Activated CD8-positive, alpha-beta memory T cell treated with anti-CD3 and anti-CD28 coated beads, Interleukin-2, amount 50 U/mL, for 24 hours (primary cell): ENCODE data around the gene CTRB2.
"Not testable (repeated sequence)": the region's sequence is repeated elsewhere in the genome, so short reads cannot be mapped to it uniquely, and the experiment has no call there.

Experiments used
- DNase-seq: peaks from one replicate; pipeline ENCODE4 v3.0.0-alpha.2; 2020; ENCODE audit errors: extremely low read depth

The CTRB2 gene

DNA sequence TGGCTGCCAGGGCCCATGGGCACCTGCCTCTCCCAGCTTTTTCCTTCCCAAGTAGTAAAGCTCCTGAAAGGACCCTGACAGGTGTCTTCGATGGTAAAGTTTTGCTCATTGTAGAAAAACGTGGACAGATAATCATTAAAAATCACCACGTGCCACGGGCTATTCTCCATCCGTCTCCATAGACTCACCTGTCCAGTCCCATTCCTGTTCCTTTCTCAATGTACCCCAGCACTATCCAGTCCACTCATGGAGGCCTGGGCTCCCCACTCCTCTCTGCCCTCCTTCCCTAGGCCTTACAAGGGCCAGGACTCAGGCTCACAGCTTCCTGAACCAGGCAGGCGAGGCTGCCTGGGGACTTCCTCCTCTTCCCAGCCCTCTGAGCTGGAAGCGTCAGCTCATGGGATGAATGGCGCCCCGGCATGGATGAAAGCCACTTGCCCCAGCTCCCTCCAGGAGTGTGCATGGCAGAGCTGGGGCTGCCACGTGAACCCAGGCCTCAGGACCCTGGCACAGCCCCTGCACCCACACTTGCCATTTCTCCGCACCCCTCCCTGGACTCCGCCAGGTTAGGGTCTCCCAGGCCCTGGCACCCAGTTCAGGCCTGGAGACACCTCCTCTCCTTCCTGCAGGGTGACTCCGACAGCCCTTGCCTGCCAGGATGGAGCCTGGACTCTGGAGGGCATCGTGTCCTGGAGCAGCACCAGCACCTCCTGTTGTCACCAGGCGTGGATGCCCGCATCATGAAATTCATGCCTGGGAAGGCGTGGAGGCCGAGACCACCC lies 20.6 kb upstream of the CTRB2 start:
- no peak for DNase-seq

DNA sequence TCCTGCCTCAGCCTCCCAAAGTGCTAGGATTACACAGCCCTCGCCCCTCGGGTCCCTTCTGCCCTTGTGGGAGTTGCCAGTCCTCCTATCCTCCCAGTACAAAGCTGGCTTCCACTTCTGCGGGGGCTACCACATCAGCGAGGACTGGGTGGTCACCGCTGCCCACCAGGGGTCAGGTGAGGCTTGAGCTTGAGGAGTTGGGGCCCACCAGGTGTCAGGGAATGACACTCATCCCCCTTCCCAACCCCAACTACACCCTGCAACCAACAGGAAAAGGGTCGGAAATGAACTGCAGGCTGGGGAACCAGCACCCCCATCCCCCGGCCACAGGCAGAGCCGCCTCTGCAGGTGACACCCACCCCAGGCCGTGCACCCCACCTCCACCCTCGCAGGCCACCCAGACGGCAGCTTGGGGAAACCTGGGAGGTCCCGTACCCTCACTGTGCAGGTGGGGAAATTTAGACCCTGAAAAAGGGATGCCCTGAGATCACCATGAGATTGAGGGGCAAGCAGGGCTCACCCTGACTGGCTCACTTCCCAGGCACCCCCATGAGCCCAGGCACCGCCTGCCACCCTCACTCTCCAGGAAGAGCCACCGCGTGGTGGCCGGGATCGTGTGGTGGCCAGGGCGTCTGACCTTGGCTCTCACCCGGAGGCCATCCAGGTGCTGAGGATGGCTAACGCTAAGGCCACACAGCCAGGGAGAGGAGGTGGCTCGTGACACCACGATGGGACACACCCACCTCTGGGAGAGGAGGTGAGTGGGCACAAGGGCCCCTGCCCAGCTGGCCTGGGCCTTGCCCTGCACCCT lies 19.8 kb upstream of the CTRB2 start:
- DNase-seq: no peak

DNA sequence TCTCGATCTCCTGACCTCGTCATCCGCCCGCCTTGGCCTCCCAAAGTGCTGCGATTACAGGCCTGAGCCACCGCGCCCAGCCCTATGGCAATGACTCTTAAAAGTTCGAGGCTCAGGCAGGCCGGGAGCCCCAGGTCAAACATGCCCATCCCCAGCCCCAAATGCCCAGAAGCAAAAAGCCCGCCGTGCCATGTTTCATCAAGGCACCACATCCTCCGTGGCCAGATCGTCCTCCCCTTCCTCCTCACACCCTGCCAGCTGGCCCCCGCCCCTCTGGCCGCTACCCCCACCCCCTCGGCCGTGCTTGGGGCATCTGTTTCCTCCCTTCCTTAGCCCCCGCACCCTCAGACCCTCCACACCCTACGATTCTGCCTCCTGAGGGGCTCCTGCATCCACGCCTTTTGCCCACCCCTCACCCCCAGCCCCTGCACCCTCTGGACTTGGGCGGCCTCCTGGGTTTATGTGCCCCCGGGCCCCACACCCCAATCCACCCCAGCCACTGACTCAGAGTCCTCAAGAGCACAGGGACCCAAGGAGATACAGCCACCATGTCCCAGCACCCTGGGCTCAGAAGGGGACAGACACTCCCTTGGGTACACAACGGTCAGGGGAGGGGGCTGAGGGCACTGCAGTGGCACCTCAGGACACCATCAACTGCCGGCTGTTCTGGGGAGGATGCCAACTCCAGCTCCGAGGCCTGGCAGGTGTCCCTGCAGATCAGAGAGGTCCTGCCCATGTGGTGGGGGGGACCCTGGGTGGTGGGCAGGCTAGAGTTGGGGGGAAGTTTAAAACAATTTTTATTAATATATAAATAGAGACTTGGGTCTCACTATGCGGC lies 18.9 kb upstream of the CTRB2 start:
- DNase-seq: no peak

DNA sequence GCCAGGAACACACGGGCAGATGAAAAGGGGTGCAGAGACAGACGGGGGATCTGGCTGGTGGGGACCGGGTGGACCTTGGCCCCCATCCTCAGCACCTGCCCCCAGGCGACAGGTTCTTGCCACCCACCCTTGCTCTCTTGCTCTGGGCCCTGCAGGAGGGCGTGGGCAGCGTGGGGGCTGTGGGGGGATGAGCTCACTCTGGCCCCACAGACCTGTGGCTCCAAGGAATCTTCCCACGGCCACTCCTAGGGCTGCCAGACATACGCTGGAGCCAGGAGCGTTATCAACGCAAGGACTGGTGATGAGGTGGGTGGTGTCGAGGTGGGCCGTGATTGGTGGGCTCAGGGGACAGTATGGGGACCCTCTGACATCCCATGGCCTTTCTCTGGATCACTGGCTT lies 18.1 kb upstream of the CTRB2 start:
- no peak for DNase-seq

DNA sequence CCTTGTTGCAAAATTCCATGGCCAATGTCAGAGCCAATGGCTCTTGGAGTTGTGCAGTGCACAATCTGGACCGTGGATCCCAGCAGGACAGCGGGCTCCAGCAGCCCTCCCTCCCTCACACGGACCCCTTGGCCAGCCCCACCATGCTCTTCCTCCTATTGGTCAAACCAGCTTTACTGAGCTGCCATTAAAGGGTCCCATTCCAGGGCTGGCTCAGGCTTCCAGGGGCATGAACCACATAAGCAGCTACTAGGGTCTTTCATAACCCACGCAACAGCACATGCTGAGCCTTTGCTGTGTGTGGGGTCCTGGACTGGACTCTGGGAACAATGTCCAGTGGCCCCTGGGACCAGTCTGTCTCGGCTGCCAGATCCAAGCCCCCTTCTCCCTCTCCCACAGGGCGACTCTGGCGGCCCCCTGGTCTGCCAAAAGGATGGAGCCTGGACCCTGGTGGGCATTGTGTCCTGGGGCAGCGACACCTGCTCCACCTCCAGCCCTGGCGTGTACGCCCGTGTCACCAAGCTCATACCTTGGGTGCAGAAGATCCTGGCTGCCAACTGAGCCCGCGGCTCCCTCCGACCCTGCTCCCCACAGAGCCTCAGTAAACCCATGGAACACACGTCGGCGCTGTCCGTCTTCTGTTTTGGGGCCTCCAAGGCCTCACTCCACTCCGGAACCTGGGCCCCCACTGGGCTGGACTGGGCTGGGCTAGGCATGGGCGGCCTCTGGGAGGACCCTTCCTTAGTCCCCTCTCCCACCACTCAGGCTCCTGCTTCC lies 17.5 kb upstream of the CTRB2 start:
- DNase-seq: no peak

DNA sequence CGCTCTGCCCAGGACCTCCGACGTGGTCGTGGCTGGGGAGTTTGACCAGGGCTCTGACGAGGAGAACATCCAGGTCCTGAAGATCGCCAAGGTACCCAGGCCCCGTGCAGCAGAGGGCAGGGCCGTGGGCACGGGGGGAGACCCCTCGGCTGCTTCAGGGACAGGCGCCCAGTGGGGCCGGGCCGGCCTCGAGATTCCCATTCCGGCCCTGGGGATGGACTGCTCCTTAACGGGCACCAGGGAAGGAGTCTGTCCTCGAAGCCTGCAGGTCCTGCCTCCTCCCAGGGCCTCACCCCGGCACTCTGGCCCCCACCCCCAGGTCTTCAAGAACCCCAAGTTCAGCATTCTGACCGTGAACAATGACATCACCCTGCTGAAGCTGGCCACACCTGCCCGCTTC lies 16.2 kb upstream of the CTRB2 start:
- DNase-seq: not testable (repeated sequence)

DNA sequence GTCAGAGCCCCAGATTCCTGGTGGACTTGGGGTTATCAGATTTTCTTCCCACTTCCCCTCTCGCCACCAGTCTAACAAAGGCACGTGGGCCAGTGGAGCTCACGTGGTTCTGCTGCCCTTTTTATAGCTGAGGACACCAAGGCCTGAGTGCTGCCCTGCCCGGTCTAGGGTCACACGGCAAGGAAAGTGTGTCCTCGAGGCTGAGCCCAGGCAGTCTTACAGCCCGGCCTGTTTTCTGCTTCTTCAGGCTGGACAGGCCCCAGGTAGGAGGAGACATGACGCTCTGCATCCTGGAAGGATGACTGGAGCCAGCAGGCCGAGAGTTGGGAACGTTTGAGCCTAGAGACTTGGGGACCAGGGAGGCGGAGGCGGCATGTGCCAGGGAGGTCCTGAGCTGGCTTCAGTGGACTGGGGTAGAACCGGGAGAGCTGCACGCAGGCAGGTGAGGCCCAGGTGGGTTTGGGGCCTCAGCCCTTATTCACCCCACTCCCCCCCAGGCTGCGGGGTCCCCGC lies 15.4 kb upstream of the CTRB2 start:
- DNase-seq: no peak

DNA sequence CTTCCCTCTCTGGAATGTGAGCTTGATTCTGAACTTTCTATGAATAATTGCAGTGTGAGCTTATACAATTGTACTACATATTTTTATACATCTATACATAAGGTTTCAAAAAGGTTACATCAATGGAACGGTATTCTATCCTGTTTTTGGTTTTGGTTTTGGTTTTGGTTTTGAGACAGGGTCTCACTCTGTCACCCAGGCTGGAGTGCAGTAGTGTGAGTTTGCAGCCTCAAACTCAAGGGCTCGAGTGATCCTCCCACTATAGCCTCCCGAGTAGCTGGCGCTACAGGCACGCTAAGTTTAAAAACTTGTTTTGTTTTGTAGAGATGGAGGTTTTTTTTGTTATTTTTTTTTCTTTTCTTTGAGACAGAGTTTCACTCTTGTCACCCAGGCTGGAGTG lies 12.9 kb upstream of the CTRB2 start:
- DNase-seq: no peak

DNA sequence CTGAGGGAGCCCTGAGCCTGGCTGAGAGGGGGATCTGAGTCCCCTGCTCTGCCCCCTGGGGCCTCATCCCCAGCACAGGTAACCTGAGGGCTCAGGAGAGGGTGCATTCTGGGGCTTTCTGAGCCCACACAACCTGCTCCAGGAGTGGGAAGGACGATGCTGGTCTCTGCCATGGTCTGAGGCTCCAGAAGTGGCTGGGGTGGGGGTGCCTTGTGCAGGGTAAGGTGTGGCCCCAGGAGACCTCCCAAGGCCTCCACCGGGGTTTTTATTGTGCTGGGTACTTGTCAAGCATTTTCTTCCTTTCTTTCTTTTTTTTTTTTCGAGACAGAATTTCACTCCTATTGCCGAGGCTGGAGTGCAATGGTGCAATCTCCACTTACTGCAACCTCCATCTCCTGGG lies 12.1 kb upstream of the CTRB2 start:
- no peak for DNase-seq

DNA sequence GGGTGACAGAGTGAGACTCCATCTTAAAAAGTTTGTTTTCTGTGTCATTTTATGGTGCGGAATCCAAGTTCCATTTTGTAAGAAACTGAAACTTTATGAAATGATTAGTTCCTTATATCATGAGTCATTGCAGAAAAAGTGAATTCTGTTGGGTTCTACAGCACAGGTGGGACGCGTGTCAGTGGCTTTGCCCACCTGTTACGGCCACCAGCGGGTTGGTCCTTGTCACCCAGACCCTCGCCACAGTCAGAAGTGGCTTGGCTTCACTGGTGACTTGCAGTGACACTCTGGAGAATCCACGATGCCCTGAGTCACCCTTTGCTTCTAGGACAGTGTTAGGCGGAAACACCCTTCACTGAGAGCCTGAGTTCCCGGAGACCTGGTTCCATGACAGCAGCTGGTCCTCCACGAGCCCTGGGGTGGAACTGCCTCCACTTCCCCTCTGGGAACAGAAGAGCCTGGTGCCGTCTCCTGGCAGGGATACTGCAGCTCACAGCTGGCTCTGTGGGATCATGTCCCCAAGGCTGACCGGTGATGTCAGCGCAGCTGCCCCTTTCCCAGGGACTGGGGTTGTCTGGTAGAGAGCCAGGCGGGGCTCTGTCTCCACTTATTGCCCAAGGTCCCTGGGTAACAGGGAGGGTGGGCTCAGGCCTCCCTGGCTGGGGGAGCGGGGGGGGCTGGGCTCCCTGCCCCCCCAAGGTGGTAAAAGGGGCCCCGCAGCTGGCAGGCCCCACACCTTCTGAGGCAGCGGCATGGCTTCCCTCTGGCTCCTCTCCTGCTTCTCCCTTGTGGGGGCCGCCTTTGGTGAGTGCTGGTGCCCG lies 11.5 kb upstream of the CTRB2 start, which contains the start of gene CTRB1:
TSS of gene CTRB1 (plus strand) at position 733 of the 821 bp plus-strand sequence. CDS start at position 753, 20 bp downstream.
- no peak for DNase-seq

DNA sequence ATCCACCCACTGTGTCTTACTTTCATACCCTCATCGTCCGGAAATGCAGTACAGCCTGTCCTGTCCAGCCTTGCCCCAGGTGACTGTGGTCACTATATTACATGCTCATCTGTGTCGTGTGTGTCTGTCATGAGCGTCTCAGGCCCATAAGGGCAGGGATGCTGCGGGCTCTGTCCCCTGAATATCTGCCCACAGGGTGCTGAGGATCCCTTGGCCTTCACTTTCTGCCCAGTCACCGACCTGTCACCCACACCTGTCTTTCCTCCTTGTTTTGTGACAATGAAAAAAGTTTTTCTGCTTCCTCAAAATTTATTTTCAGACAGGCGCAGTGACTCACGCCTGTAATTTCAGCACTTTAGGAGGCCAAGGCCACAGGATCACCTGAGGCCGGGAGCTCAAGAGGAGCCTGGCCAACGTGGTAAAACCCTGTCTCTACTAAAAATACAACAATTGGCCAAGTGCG lies 10.5 kb upstream of the CTRB2 start:
- no peak for DNase-seq

DNA sequence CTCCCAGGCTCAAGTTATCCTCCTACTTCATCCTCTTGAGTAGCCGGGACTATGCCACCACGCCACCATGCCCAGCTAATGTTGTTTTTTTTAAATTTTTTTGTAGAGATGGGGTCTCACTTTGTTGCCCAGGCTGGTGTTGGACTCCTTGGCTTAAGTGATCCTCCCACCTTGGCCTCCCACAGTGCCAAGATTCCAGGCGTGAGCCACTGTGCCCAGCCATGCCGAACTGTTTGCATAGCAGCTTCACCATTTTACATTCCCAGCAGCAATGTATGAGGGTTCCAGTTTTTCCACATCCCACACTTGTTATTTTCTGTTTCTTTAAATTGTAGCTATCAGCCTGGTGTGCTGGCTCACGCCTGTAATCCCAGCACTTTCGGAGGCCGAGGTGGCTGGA lies 9.6 kb upstream of the CTRB2 start:
- no peak for DNase-seq

DNA sequence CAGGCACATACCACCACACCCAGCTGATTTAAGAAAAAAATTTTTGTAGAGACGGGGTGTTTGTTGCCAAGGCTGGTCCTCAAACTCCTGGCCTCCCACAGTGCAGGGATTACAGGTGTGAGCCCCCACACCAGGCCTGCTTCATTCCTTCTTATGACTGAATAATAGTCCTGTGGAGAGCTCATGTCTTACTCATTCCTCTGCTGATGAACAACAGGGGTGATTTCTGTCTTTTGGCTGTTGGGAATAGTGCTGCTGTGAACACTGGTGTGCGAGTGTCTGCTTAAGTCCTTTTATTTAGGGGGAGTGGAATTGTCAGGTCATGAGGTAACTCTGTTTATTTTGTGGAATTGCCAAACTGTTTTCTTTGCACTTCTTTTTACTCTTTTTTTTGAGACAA lies 9.2 kb upstream of the CTRB2 start:
- no peak for DNase-seq

DNA sequence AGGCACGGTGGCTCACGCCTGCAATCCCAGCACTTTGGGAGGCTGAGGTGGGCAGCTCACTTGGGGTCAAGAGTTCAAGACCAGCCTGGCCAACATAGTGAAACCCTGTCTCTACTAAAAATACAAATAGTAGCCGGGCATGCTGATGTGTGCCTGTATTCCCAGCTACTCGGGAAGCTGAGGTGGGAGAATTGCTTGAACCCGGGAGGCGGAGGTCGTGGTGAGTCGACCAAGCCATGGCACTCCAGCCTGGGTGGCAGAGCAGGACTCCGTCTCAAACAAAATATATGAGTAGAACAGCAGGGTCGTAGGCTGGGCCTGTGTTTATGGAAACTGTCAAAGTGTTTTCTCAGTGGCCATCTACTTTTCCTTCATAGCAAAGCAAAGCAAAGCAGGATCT lies 4.3 kb upstream of the CTRB2 start:
- DNase-seq: not testable (repeated sequence)

DNA sequence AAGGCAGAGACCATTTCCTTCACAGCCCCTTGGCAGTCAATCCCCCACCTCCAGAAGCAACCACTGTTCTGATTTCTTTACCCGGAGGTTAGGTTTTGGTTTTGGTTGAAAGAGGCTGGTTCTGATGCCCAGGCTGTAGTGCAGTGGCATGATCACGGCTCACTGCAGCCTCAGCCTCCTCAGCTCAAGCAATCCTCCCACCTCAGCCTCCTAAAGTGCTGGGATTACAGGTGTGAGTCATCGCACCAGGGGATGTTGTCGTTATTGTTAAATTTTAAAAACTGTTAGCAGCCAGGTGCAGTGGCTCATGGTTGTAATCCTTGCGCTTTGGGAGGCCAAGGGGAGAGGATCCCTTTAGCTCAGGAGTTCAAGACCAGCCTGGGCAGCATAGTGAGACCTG lies 3.0 kb upstream of the CTRB2 start:
- DNase-seq: no peak

DNA sequence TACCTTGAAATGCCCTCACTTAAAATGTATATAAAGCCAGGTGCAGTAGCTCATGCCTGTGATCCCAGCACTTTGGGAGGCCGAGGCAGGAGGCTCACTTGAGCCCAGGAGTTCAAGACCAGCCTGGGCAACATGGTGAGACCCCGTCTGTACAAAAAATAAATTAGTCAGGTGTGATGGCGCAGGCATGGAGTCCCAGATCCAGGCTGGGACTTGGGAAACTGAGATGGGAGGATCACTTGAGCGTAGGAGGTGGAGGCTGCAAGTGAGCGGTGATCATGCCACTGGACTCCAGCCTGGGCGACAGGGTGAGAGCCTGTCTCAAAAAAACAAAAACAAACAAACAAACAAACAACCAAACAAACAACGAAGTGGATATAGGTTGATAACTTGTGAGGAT lies 2.6 kb upstream of the CTRB2 start:
- not testable (repeated sequence) for DNase-seq

DNA sequence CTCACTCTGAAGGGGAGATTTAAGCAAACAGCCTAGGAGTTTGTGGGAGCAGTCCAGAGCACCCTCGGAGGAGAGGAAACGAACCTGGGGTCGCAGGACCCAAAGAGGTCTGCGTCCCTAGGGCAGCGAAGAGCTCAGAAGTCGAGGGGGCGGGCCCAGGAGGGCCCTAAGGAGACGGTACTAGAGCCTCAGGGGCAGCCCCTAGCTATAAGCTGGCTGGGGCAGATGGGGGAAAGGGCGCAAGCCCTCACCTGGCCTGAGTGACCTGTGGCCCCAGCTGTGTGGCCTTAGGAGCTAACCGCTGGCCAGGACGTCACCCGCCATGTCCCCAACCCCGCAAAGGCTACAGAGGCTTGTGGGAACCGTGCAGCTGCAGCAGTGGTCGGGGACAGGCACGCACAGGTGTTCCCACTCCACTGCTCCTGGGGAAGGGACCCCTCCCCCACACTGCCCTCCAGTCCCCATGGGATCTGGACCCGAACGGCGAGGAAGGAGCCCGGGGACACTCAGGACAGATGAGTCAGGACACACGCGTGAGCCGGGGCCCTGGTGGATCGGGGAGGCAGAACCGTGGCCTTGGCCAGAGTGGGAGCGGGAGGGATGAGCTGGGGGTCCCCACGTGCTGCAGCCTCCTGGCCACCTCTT lies 2.0 kb upstream of the CTRB2 start:
- no peak for DNase-seq

DNA sequence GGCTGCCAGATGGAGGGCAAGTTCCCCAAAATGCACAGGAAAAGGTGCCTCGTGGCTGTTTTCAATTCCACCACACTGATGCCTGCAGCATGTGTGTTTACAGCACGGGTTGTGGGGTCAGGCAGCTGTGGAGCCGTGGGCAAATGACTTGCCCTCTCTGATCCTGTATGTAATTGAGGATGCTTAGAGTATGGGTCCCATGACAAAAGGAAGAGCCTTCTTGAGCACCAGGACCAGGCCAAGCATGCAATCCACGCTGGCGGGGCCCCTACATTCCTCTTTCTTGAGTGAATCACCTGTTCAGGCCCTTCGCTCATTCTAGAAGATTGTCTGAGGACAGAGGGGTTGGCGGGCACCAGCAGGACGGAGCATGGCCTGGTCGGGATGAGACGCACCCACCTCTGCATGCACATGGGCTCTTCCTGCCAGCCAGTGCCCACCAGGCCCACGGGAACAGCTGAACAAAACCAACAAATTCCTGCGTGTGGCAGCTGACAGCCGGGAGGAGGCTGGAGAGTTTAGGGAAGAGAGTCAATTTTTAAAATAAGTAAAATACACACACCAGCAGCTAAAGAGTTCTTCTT lies 1.4 kb upstream of the CTRB2 start:
- DNase-seq: no peak

DNA sequence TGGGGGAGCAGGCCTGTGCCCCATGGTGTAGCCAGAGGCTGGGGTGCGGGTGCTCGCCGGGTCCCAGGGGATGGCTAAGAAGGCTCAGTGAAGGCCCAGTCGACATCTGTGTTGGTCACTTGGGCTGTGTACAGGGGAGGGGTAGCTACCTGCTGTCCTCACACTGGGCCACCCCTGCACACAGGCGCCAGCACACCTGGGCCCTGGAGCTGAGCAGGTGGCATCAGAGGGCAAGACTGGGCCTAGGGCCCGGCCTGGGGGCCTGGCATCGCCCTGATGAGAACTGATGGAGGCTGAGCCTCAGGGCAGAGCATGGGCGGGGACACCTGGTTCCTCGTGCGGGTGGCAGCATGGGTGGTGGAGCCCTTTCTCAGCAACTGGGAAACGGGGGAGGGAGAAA lies 870 bp upstream of the CTRB2 start:
- DNase-seq: no peak
